ENCODE results near the gene TPD52L2.
A peak's percentile ranks its signal among the peaks of the same experiment; 100 is the strongest.

The TPD52L2 gene

GRCh38 chr20:63864978-63865640, at the start of gene TPD52L2:
Gene TPD52L2 (plus strand): TSS chr20:63865270. CDS start chr20:63865366, 96 bp downstream.
- H3K27ac Mint-ChIP-seq = peak within 1 kb of the TSS; percentile 97
- no peaks in the 10 kb centered on the region for H3K27me3 Mint-ChIP-seq
- peaks cover 3% of the 10 kb centered on the region for H3K36me3 Mint-ChIP-seq
- H3K4me3 Mint-ChIP-seq = peak within 1 kb of the TSS; percentile 93
- no peaks in the 10 kb centered on the region for H3K9me3 Mint-ChIP-seq (ENCODE audit: low read depth)
- H3K4me1 Mint-ChIP-seq (ENCODE audit: low read depth) = peaks cover 24% of the 10 kb centered on the region

DNA sequence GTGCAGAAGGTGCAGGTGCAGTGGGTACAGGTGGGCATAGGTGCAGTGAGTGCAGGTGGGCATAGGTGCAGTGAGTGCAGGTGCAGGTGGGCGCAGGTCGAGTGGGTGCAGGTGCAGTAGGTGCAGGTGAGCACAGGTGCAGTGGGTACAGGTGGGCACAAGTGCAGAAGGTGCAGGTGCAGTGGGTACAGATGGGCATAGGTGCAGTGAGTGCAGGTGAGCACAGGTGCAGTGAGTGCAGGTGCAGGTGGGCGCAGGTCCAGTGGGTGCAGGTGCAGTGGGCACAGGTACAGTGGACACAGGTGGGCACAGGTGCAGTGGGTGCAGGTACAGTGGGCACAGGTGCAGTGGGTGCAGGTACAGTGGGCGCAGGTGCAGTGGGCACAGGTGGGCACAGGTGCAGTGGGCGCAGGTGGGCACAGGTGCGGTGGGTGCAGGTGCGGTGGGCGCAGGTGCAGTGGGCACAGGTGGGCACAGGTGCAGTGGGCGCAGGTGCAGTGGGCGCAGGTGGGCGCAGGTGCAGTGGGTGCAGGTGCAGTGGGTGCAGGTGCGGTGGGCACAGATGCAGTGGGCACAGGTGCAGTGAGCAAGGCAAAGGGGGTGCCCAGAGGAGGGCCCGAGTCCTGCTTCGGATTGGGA, 49.3 kb upstream of the TPD52L2 start:
- no peaks in the 10 kb centered on the region for H3K27me3 Mint-ChIP-seq
- H3K36me3 Mint-ChIP-seq = no peaks in the 10 kb centered on the region
- H3K4me3 Mint-ChIP-seq = no peak overlapping the region
- H3K9me3 Mint-ChIP-seq (ENCODE audit: low read depth) = no peaks in the 10 kb centered on the region
- no peak overlapping the region for H3K27ac Mint-ChIP-seq
- peaks cover 3% of the 10 kb centered on the region for H3K4me1 Mint-ChIP-seq (ENCODE audit: low read depth)

DNA sequence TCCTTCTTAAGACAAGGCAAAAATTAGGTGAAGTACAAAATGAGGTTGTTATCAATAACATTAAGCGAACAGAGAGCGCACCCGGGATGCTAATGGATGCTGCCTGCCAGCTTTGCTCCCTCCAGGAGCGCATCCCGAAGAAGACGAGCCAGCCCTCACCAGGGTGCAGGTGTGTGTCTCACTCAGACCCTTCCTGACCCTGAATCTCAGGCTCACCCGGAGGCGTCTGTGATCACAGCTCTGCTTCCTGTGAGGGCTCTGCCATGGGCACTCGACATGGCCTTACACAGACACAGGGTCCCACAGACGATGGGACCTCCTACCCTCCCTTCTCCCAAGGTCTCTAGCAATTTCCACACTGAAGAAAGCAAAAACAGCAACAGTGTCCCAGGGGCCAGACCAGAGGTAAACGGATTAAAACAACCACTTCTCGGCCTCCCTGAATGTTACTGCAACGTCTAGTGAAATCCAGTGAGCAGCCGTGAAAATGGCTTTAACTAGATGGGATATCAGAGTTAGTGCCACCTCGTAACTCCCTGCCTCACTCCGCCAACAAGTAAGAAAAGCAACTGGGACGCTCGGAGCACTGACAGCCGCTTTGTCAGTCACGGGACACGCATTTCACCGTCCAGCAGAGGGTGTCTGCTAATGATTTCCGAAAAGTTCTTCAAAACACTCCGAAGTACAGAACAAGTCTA, 45.7 kb upstream of the TPD52L2 start:
- Mint-ChIP-seq H3K9me3 (ENCODE audit: low read depth) (no peaks in the 10 kb centered on the region), H3K27me3 (no peaks in the 10 kb centered on the region), H3K4me3 (peak overlapping the region; percentile 20), H3K27ac (no peak overlapping the region), H3K36me3 (no peaks in the 10 kb centered on the region), H3K4me1 (ENCODE audit: low read depth) (peaks cover 3% of the 10 kb centered on the region)

DNA sequence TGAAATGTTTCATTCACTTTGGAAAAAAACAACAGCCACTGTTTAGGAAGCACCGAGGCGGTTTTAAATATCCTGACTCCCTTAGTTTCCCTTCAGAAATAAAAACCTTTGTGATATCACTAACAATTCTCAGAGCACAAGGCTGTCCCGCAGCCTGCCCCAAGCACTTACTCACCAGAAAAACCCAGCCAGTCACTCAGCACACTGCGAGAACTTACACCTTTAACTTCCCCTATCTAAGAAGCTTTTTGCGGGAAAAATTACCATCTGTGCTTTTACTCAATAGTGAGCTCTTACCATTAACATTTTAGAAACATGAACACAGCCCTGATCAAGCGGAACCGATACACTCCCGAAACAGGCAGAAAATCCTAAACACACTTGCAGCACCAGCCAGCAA, 43.3 kb upstream of the TPD52L2 start:
- Mint-ChIP-seq H3K4me1 (ENCODE audit: low read depth) (peaks cover 3% of the 10 kb centered on the region), H3K27me3 (peaks cover 9% of the 10 kb centered on the region), H3K9me3 (ENCODE audit: low read depth) (no peaks in the 10 kb centered on the region), H3K4me3 (no peak overlapping the region), H3K36me3 (no peaks in the 10 kb centered on the region), H3K27ac (no peak overlapping the region)

- Mint-ChIP-seq H3K27ac (no peak overlapping the region), H3K4me1 (ENCODE audit: low read depth) (peaks cover 3% of the 10 kb centered on the region), H3K4me3 (no peak overlapping the region), H3K9me3 (ENCODE audit: low read depth) (no peaks in the 10 kb centered on the region), H3K27me3 (peaks cover 9% of the 10 kb centered on the region), H3K36me3 (no peaks in the 10 kb centered on the region)
These were observed 42.8 kb upstream of the TPD52L2 start for GRCh38 chr20:63822276-63822696.

GRCh38 chr20:63823691-63824311, 41.3 kb upstream of the TPD52L2 start:
- H3K27ac Mint-ChIP-seq = no peak overlapping the region
- peaks cover 15% of the 10 kb centered on the region for H3K27me3 Mint-ChIP-seq
- H3K9me3 Mint-ChIP-seq (ENCODE audit: low read depth) = no peaks in the 10 kb centered on the region
- H3K4me1 Mint-ChIP-seq (ENCODE audit: low read depth) = peaks cover 3% of the 10 kb centered on the region
- H3K36me3 Mint-ChIP-seq = no peaks in the 10 kb centered on the region
- H3K4me3 Mint-ChIP-seq = no peak overlapping the region

DNA sequence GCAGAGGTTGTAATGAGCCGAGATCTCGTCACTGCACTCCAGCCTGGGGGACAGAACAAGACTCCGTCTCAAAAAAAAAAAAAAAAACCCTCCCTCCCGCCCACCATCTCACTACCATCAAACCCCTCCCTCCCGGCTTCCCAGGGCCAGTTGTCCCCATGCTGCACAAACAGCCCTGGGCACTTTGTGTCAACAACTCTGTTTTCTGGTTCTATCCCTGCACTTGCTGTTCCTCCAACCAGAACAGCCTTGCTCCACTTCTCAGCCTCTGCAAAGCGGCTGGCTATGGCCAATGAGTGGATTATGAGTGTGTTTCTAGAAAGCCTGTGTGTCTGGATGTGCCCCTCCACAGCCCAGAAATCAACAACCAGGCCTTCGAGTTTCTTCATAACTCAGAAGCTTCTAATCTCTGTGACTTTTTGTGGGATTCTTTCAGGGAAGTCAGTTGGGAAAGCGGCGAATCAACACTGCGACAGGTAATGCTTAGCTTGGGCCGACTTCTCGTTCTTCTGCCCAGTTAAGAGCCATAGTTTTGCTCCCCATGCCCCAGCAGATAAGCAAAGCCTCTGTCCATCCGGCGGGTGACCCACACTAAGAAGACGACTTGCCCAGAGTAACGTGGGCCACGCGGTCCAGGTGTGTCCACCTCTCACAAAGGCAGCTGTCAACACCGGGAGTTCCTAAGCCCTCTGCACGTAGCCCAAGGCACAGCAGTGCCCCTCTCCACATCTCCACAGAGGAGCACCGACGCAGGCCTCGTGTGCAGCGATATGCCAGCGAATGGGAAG, 39.5 kb upstream of the TPD52L2 start:
- peaks cover 26% of the 10 kb centered on the region for H3K27me3 Mint-ChIP-seq
- H3K36me3 Mint-ChIP-seq = peaks cover 2% of the 10 kb centered on the region
- H3K27ac Mint-ChIP-seq = no peak overlapping the region
- no peak overlapping the region for H3K4me3 Mint-ChIP-seq
- peaks cover 9% of the 10 kb centered on the region for H3K4me1 Mint-ChIP-seq (ENCODE audit: low read depth)
- H3K9me3 Mint-ChIP-seq (ENCODE audit: low read depth) = no peaks in the 10 kb centered on the region

DNA sequence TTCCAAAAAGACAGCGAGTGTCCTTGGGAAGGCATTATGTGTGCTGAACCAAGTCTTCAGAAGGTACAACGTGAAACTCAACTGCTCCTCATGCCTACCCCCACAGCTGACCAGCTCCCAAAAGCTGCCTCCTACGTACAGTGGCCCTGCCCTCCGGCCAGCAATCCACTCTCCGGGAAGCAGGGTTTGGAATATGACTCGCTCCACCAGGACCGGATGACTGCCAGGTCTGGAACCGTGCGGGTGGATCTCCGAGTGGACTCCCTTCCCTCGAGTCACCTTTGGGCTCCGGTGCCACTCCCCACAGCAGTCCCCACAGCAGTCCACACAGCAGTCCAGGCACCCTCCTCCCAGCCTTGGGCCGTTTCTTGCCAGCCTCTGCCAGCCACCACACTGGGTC, 38.3 kb upstream of the TPD52L2 start:
- no peaks in the 10 kb centered on the region for H3K9me3 Mint-ChIP-seq (ENCODE audit: low read depth)
- peaks cover 2% of the 10 kb centered on the region for H3K36me3 Mint-ChIP-seq
- peaks cover 9% of the 10 kb centered on the region for H3K4me1 Mint-ChIP-seq (ENCODE audit: low read depth)
- H3K27me3 Mint-ChIP-seq = peaks cover 26% of the 10 kb centered on the region
- no peak overlapping the region for H3K4me3 Mint-ChIP-seq
- H3K27ac Mint-ChIP-seq = no peak overlapping the region

DNA sequence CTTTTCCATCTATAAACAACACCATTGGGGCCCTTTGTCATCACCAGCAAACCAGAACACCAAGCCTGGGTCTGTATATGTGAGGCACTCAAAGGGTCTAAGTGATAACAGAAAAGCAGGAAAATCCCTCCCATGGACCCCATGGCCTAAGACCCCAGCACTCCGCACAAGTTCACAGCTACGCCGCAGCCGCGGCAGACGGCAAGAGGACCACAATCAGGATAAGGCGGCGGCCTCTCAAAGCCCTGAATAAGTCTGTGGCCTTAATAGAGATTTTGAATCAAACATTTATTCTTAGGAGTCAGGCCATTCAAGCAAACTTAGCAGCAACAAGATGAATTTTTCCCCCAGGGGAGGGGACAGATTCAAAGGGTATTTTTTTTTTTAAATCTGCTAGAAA, 36.9 kb upstream of the TPD52L2 start:
- Mint-ChIP-seq H3K4me3 (no peak overlapping the region), H3K4me1 (ENCODE audit: low read depth) (peaks cover 9% of the 10 kb centered on the region), H3K27me3 (peaks cover 26% of the 10 kb centered on the region), H3K9me3 (ENCODE audit: low read depth) (no peaks in the 10 kb centered on the region), H3K36me3 (peaks cover 2% of the 10 kb centered on the region), H3K27ac (no peak overlapping the region)

- Mint-ChIP-seq H3K9me3 (ENCODE audit: low read depth) (no peaks in the 10 kb centered on the region), H3K27ac (no peak overlapping the region), H3K36me3 (peaks cover 2% of the 10 kb centered on the region), H3K4me1 (ENCODE audit: low read depth) (peaks cover 9% of the 10 kb centered on the region), H3K4me3 (no peak overlapping the region), H3K27me3 (peaks cover 26% of the 10 kb centered on the region)
These were observed 36.5 kb upstream of the TPD52L2 start for GRCh38 chr20:63828545-63828944.

DNA sequence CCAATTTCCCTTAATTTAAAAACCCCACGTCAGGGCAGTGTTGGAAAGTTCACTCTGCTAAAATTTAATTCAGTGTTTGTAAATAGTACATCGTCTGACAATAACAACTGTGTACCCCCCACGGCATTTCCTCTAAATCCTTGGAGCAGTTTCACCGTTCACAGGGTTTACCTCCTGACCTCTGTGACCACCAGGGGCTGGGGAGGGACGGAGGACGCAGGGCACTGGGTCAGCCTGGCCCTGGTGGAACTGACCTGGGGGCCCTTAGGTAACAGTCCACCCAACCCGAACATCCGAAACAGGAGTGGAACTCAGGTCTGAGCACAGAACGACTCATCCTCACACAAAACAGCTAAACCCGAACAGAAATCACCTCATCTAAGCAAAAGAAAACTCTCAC, 36.1 kb upstream of the TPD52L2 start:
- H3K4me3 Mint-ChIP-seq = no peak overlapping the region
- peaks cover 2% of the 10 kb centered on the region for H3K36me3 Mint-ChIP-seq
- H3K27ac Mint-ChIP-seq = no peak overlapping the region
- H3K27me3 Mint-ChIP-seq = peaks cover 26% of the 10 kb centered on the region
- peaks cover 9% of the 10 kb centered on the region for H3K4me1 Mint-ChIP-seq (ENCODE audit: low read depth)
- no peaks in the 10 kb centered on the region for H3K9me3 Mint-ChIP-seq (ENCODE audit: low read depth)

DNA sequence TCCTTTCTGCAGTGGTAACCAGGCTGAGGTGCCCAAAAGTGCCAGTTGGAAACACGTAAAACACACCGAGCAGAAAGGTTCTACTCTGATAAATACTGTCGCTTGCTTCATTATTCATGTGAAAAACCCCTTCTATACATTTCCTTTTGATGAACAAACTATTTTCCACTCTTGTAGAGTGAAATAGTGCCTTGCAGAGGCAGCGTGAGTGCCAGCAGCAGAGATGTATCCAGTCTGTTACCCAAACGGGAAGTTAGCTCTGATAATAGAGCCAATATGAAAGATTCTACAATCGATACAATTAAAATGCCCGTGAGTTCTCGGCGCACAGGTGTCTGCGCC, 35.5 kb upstream of the TPD52L2 start:
- Mint-ChIP-seq H3K36me3 (peaks cover 2% of the 10 kb centered on the region), H3K27me3 (peaks cover 26% of the 10 kb centered on the region), H3K27ac (peak overlapping the region; percentile 47), H3K4me1 (ENCODE audit: low read depth) (peaks cover 9% of the 10 kb centered on the region), H3K4me3 (peak overlapping the region; percentile 91), H3K9me3 (ENCODE audit: low read depth) (no peaks in the 10 kb centered on the region)

GRCh38 chr20:63829945-63830835, 34.9 kb upstream of the TPD52L2 start:
- Mint-ChIP-seq H3K27me3 (peaks cover 26% of the 10 kb centered on the region), H3K27ac (peak overlapping the region; percentile 47)

More at GRCh38 chr20:63829945-63830835, 34.9 kb upstream of the TPD52L2 start:
- peak overlapping the region; percentile 91 for H3K4me3 Mint-ChIP-seq
- H3K36me3 Mint-ChIP-seq = peaks cover 2% of the 10 kb centered on the region
- H3K4me1 Mint-ChIP-seq (ENCODE audit: low read depth) = peaks cover 9% of the 10 kb centered on the region
- no peaks in the 10 kb centered on the region for H3K9me3 Mint-ChIP-seq (ENCODE audit: low read depth)

Data from activated naive CD8-positive, alpha-beta T cell (primary cell).